ENCODE measurements around the gene ARHGAP10. TPM values are rescaled to one million over a fixed set of nuclear protein-coding genes. Genes with fewer than 3 reads are reported as not detected.

ARHGAP10 gene
- total RNA-seq, 6 experiments from 2014 or later, result 5.5 to 13.3 (median 10.4) TPM

- Histone ChIP-seq H3K27me3 (no peaks in the 10 kb centered on the region), H3K9me3 (no peaks in the 10 kb centered on the region), H3K36me3 (no peaks in the 10 kb centered on the region), H3K4me1 (no peaks in the 10 kb centered on the region), H3K4me3 (no peak overlapping the region), H3K27ac (no peak overlapping the region)
- no peak for TF ChIP-seq POLR2A (IDR thresholded peaks at IDR 0.05)
- TF ChIP-seq, protein P1, sequence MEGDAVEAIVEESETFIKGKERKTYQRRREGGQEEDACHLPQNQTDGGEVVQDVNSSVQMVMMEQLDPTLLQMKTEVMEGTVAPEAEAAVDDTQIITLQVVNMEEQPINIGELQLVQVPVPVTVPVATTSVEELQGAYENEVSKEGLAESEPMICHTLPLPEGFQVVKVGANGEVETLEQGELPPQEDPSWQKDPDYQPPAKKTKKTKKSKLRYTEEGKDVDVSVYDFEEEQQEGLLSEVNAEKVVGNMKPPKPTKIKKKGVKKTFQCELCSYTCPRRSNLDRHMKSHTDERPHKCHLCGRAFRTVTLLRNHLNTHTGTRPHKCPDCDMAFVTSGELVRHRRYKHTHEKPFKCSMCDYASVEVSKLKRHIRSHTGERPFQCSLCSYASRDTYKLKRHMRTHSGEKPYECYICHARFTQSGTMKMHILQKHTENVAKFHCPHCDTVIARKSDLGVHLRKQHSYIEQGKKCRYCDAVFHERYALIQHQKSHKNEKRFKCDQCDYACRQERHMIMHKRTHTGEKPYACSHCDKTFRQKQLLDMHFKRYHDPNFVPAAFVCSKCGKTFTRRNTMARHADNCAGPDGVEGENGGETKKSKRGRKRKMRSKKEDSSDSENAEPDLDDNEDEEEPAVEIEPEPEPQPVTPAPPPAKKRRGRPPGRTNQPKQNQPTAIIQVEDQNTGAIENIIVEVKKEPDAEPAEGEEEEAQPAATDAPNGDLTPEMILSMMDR (IDR thresholded peaks at IDR 0.05), result peak; percentile 89 to 96 (median 90)
- WGBS (ENCODE audit: insufficient coverage, low coverage, low lambda C conversion rate, missing lambda C conversion rate), result 30% methylated on average over 5 of the region's 7 CpGs
- ATAC-seq (peak; percentile 85 to 93 (median 89)), DNase-seq (peak in 1 of 3 donors; percentile 58)
- intact Hi-C loops (cut with DNase I), result loop anchor here (5.0 kb wide), 1 partner anchor 159 kb away; no protein-coding TSS in a partner anchor
These were observed 23.8 kb upstream of the ARHGAP10 start for GRCh38 chr4:147707892-147708672.

DNA sequence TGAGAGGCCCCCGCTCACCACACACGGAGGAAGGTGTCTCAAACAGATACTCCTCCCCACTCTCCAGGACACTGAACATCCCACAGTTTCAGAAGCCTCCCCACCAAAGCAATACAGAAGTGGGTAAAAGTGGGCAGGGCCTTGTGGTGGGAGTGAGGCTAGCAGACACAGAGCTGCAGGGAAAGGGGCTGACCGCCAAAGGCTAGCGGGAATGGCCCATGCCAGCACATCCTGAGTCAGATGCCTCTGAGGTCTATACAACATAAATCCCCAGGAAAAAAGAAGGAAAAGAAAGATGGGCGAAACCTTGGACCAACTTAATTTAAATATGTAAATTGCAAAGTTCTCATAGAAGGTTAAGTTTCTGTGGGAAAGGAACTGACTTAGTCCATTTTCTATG lies 21.9 kb upstream of the ARHGAP10 start:
- Histone ChIP-seq H3K4me1 (no peaks in the 10 kb centered on the region), H3K36me3 (no peaks in the 10 kb centered on the region), H3K27me3 (no peaks in the 10 kb centered on the region), H3K9me3 (no peaks in the 10 kb centered on the region), H3K27ac (no peak overlapping the region), H3K4me3 (no peak overlapping the region)
- TF ChIP-seq, protein P1 (IDR thresholded peaks at IDR 0.05), result no peak
- no peak for TF ChIP-seq POLR2A (IDR thresholded peaks at IDR 0.05)
- 85% methylated on average over 4 of the region's 5 CpGs for WGBS (ENCODE audit: insufficient coverage, low coverage, low lambda C conversion rate, missing lambda C conversion rate)
- no peak for ATAC-seq
- no peak for DNase-seq
- intact Hi-C loops (cut with DNase I), result loop anchor here (5.0 kb wide), 1 partner anchor 157 kb away; no protein-coding TSS in a partner anchor

GRCh38 chr4:147714575-147715401 lies 17.1 kb upstream of the ARHGAP10 start:
- H3K4me3 ChIP-seq, result no peak overlapping the region
- H3K27ac ChIP-seq, result no peak overlapping the region
- TF ChIP-seq, protein P1 (IDR thresholded peaks at IDR 0.05), result no peak
- TF ChIP-seq POLR2A (IDR thresholded peaks at IDR 0.05), result no peak
- ATAC-seq, result no peak
- H3K27me3 ChIP-seq, result no peaks in the 10 kb centered on the region
- H3K36me3 ChIP-seq, result no peaks in the 10 kb centered on the region
- intact Hi-C loops (cut with DNase I), result no loop called here
- no peak for DNase-seq
- H3K4me1 ChIP-seq, result no peaks in the 10 kb centered on the region
- no peaks in the 10 kb centered on the region for H3K9me3 ChIP-seq
- WGBS (ENCODE audit: insufficient coverage, low coverage, low lambda C conversion rate, missing lambda C conversion rate), result 90% methylated on average over 8 of the region's 8 CpGs

DNA sequence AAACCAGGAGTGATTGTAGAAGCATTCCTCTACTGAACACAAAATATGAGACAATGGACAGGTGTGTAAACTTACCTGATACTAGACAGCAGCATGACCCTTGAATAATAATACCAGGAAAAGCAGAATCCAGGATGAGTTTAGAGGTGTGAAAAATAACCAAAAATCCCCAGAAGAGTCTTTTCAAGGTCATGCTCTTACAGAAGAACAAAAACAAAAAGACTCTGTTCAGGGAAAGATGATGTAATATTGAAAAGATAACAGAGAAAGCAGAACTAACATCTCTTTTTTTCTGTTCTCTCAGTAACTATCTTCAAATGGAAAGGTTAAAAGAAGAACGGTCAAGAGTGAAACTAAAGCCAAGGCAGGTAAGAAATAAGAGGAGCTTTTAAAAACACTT lies 14.0 kb upstream of the ARHGAP10 start:
- no peaks in the 10 kb centered on the region for H3K4me1 ChIP-seq
- no peaks in the 10 kb centered on the region for H3K9me3 ChIP-seq
- ATAC-seq (no peak), DNase-seq (no peak)
- WGBS (ENCODE audit: insufficient coverage, low coverage, low lambda C conversion rate, missing lambda C conversion rate), result 17% methylated on average over 1 of the region's 1 CpG
- TF ChIP-seq POLR2A (IDR thresholded peaks at IDR 0.05), result no peak
- TF ChIP-seq, protein P1 (IDR thresholded peaks at IDR 0.05), result no peak
- no peak overlapping the region for H3K4me3 ChIP-seq
- no peaks in the 10 kb centered on the region for H3K36me3 ChIP-seq
- H3K27ac ChIP-seq, result no peak overlapping the region
- intact Hi-C loops (cut with DNase I), result no loop called here
- H3K27me3 ChIP-seq, result no peaks in the 10 kb centered on the region

Measured in right lobe of liver (tissue), 6 donors.